Endothelial cell of coronary artery (primary cell): ENCODE data around the gene SLC28A3. TPM values are rescaled to one million over a fixed set of nuclear protein-coding genes. Genes with fewer than 3 reads are reported as not detected.

Experiments used
- total RNA-seq: library from RNA; depleted of rRNA; stranded (reverse); fragments of >200 nt; gene quantifications from 2 replicates; pipeline ENCODE4 v1.2.3, GENCODE V29; 2014

Gene SLC28A3
- 1.2 TPM in 1 of 2 replicates, not detected in the other for total RNA-seq

GRCh38 chr9:84340535-84340934 is at the start of gene SLC28A3:
SLC28A3 (minus strand) TSS chr9:84340758; CDS start chr9:84340633, 125 bp downstream.

